GM23248 (cell line): ENCODE results near the gene PNPLA1. TPM values are rescaled to one million over a fixed set of nuclear protein-coding genes. Genes with fewer than 3 reads are reported as not detected.

Source experiments
- DNase-seq: peaks from one replicate; pipeline ENCODE4 v3.0.0-alpha.2; 2015
- H2AFZ ChIP-seq: fragments of 200-600 bp; sonication (generic); 2 replicates; pipeline ENCODE4 v1.6.1; 2016; ENCODE audit warnings: antibody characterized with exemption
- H3F3A ChIP-seq: fragments of 200-600 bp; sonication (generic); 2 replicates; pipeline ENCODE4 v1.6.1; 2016; ENCODE audit warnings: mild to moderate bottlenecking, antibody characterized with exemption, mixed run types; ENCODE audit not compliant: insufficient read depth
- H3K27ac ChIP-seq: fragments of 200-600 bp; sonication (generic); 2 replicates; pipeline ENCODE4 v1.5.1; 2016; ENCODE audit warnings: mild to moderate bottlenecking
- H3K27me3 ChIP-seq: fragments of 200-600 bp; sonication (generic); replicated peaks from 2 replicates; pipeline ENCODE4 v1.6.1; 2016; ENCODE audit warnings: mild to moderate bottlenecking; ENCODE audit not compliant: insufficient read depth
- H3K36me3 ChIP-seq: fragments of 200-600 bp; sonication (generic); 2 replicates; pipeline ENCODE4 v1.6.1; 2016; ENCODE audit warnings: low read depth, mild to moderate bottlenecking
- H3K4me1 ChIP-seq: fragments of 200-600 bp; sonication (generic); 2 replicates; pipeline ENCODE4 v1.6.1; 2016; ENCODE audit warnings: mild to moderate bottlenecking; ENCODE audit not compliant: insufficient read depth
- H3K4me2 ChIP-seq: fragments of 200-600 bp; sonication (generic); one replicate; pipeline ENCODE4 v1.6.1; 2016; ENCODE audit warnings: mild to moderate bottlenecking; ENCODE audit not compliant: unreplicated experiment
- H3K4me3 ChIP-seq: fragments of 200-600 bp; sonication (generic); 2 replicates; pipeline ENCODE4 v1.5.1; 2016; ENCODE audit warnings: mild to moderate bottlenecking
- H3K79me2 ChIP-seq: fragments of 200-600 bp; sonication (generic); 2 replicates; pipeline ENCODE4 v1.6.1; 2016; ENCODE audit warnings: mild to moderate bottlenecking; ENCODE audit not compliant: insufficient read depth
- H3K9ac ChIP-seq: fragments of 200-600 bp; sonication (generic); 2 replicates; pipeline ENCODE4 v1.6.1; 2016; ENCODE audit warnings: mild to moderate bottlenecking
- H3K9me2 ChIP-seq: fragments of 200-600 bp; sonication (generic); 2 replicates; pipeline ENCODE4 v1.6.1; 2016; ENCODE audit warnings: mixed run types, mild to moderate bottlenecking, moderate library complexity; ENCODE audit not compliant: insufficient read depth
- H3K9me3 ChIP-seq: fragments of 200-600 bp; sonication (generic); one replicate; pipeline ENCODE4 v1.6.1; 2017; ENCODE audit warnings: low read depth
- H4K20me1 ChIP-seq: fragments of 200-600 bp; sonication (generic); 2 replicates; pipeline ENCODE4 v1.6.0; 2016; ENCODE audit not compliant: insufficient read depth
- EZH2 ChIP-seq: fragments of 200-600 bp; sonication (generic); IDR thresholded peaks from 2 replicates; pipeline ENCODE4 v1.6.1; 2018; ENCODE audit warnings: antibody characterized with exemption, mild to moderate bottlenecking; ENCODE audit not compliant: insufficient read depth, poor library complexity, severe bottlenecking
- EZH2phosphoT487 ChIP-seq: fragments of 200-600 bp; sonication (generic); IDR thresholded peaks from 2 replicates; pipeline ENCODE4 v1.6.1; 2018; ENCODE audit warnings: antibody characterized with exemption, moderate library complexity, mild to moderate bottlenecking, low read depth; ENCODE audit not compliant: insufficient read depth
- WGBS, 2 experiments: methylation state at CpG; one replicate each; pipeline ENCODE4 v1.1.6; 2015 to 2017; ENCODE audit warnings: low lambda C conversion rate in 2 of 2, low coverage in 1 of 2; ENCODE audit errors: missing lambda C conversion rate in 2 of 2; 5-methylcytosine and 5-hydroxymethylcytosine counted together
- in situ Hi-C: fragments of 300-500 bp; cut with MboI; formaldehyde crosslinking; loops from 2 replicates; pipeline ENCODE4 v1.15.0; 2020
- polyA plus RNA-seq: library from polyadenylated mRNA; unstranded; fragments of >200 nt; fragmentation: Nextera tagmentation; extraction: Ambion mirVana; gene quantifications from 2 replicates; pipeline ENCODE4 v1.2.1, GENCODE V29; 2016
- total RNA-seq: library from RNA; depleted of rRNA; stranded (reverse); fragments of >200 nt; shearing (Covaris generic); gene quantifications from 2 replicates; pipeline ENCODE4 v1.2.3, GENCODE V29; 2014

PNPLA1 gene
- total and polyA plus RNA-seq, 2 experiments from 2014 or later = not detected

DNA sequence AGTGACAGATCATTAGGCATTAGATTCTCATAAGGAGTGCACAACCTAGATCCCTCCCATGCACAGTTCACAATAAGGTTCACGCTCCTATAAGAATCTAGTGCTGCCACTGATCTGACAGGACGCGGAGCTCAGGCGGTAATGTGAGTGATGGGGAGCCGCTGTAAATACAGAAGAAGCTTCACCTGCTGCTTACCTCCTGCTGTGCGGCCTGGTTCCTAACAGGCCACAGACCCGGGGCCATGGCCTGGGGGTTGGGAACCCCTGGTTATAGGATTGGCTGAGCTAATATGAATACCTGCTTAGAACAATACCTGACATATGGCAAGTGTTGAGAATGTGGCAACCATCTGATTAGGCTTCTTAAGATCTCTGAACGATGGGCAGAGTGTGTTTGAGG, 2.4 kb downstream of the PNPLA1 start:
- H3K9me3 ChIP-seq = no peaks in the 10 kb centered on the region
- no peak overlapping the region for H3K27ac ChIP-seq
- H3K9ac ChIP-seq = no peak overlapping the region
- H4K20me1 ChIP-seq = no peaks in the 10 kb centered on the region
- no peak overlapping the region for H2AFZ ChIP-seq
- no peak overlapping the region for H3K4me2 ChIP-seq
- no peaks in the 10 kb centered on the region for H3F3A ChIP-seq
- in situ Hi-C loops = no loop called here
- 68 to 78% methylated on average over 8 of the region's 8 CpGs for WGBS, 2 experiments
- no peak for TF ChIP-seq EZH2phosphoT487
- TF ChIP-seq EZH2 = no peak
- no peak overlapping the region for H3K4me3 ChIP-seq
- no peak for DNase-seq
- H3K36me3 ChIP-seq = no peaks in the 10 kb centered on the region
- peaks cover 33% of the 10 kb centered on the region for H3K27me3 ChIP-seq
- H3K4me1 ChIP-seq = no peaks in the 10 kb centered on the region
- H3K9me2 ChIP-seq = no peaks in the 10 kb centered on the region
- H3K79me2 ChIP-seq = no peaks in the 10 kb centered on the region

GRCh38 chr6:36273067-36273466, 3.2 kb downstream of the PNPLA1 start:
- H3K27me3 ChIP-seq = peaks cover 40% of the 10 kb centered on the region
- no peak overlapping the region for H3K27ac ChIP-seq
- 77 to 78% methylated on average over 5 of the region's 5 CpGs for WGBS, 2 experiments
- TF ChIP-seq EZH2 (no peak), EZH2phosphoT487 (no peak)
- no peak overlapping the region for H3K9ac ChIP-seq
- no peak overlapping the region for H3K4me3 ChIP-seq
- H3K9me2 ChIP-seq = no peaks in the 10 kb centered on the region
- H3F3A ChIP-seq = no peaks in the 10 kb centered on the region
- no peak overlapping the region for H3K4me2 ChIP-seq
- H3K9me3 ChIP-seq = no peaks in the 10 kb centered on the region
- no peaks in the 10 kb centered on the region for H4K20me1 ChIP-seq
- H3K79me2 ChIP-seq = no peaks in the 10 kb centered on the region
- no peaks in the 10 kb centered on the region for H3K4me1 ChIP-seq
- DNase-seq = no peak
- in situ Hi-C loops = no loop called here
- H2AFZ ChIP-seq = no peak overlapping the region
- no peaks in the 10 kb centered on the region for H3K36me3 ChIP-seq

DNA sequence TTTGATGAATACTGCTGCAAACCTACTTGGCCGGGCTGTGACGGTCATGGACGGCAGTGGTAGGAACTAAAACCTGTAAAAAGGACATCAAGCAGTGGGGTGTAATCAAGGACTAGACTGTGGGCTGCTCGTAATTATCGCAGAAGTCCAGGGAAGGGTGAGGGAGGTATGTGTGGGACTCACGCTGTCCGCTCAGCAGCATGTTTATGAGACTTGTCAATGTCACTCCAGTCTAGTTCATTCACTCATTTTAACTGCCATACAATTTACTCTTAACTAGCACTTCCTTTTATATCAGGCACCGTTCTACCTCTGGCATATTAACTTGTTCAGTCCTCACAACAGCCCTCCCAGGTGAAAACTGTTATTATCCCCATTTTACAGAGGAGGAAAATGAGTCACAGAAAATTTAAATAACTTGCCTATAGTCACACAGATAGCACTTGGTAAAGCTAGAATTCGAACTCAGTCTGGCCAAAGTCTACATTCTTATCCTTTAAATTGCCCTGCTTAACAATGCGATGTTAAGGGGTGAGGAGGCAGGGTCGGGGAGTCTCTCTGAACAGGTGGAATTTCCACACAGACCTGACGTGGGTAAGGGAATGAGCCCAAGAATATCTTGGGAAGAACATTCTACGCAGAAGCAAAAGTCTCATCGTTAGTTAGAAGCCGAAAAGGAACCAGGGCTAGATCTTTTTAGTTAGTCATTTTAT, 4.1 kb downstream of the PNPLA1 start:
- Histone ChIP-seq H3K9me3 (no peaks in the 10 kb centered on the region), H3K27me3 (peaks cover 47% of the 10 kb centered on the region), H3K4me2 (no peak overlapping the region), H3K9me2 (no peaks in the 10 kb centered on the region), H3K9ac (no peak overlapping the region), H3K4me3 (no peak overlapping the region), H4K20me1 (no peaks in the 10 kb centered on the region), H2AFZ (no peak overlapping the region), H3F3A (no peaks in the 10 kb centered on the region), H3K27ac (no peak overlapping the region), H3K79me2 (no peaks in the 10 kb centered on the region), H3K4me1 (no peaks in the 10 kb centered on the region), H3K36me3 (no peaks in the 10 kb centered on the region)
- no peak for DNase-seq
- in situ Hi-C loops = no loop called here
- 52 to 53% methylated on average over 15 of the region's 15 CpGs for WGBS, 2 experiments
- TF ChIP-seq EZH2 = no peak
- TF ChIP-seq EZH2phosphoT487 = no peak

DNA sequence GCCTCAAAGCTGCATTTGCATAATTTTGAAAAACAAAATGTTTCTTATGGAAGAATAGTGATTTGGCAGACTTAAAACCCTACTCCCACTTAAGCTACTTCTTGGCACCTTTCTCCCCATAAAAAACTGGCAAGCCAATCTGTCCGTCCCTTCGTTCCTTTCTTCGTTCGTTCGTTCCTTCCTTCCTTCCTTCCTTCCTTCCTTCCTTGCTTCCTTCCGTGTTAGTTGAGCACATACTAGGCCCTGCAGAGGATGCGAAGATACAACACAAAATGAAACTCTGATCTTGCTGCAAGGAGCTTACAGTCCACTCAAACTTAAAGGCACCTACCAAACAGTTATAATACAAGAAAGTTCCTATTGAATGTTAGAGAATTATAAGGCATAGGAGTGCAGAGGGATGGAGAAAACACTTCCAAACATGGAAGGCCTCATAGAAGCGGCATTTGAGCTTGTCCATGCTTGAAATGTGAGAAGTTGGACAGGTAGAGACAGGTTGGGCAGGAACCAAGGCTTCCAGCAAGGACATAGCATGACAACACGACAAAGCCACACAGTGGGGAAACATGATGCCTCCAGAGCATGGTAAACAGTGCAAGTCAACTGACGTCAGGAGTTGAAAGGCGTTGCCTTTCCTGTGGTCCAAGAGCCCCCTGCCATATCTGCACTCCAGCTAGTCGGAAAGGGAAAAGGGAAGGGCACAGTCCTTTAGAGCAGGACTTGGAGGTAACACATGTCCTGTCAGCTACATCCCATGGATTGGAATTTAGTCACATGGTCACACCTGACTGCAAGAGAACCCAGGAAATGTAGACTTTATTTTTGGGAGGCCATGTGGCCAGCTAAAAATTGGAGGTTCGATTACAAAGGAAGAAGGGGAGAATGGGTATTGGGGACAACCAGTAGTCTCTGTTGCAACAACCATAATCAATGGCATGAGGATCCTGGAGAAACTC, 7.0 kb downstream of the PNPLA1 start:
- in situ Hi-C loops = no loop called here

More for the DNA sequence above, 7.0 kb downstream of the PNPLA1 start:
- Histone ChIP-seq H3K4me2 (no peak overlapping the region), H3K4me1 (no peaks in the 10 kb centered on the region), H3K36me3 (no peaks in the 10 kb centered on the region), H3F3A (no peaks in the 10 kb centered on the region), H3K4me3 (no peak overlapping the region), H3K27me3 (peaks cover 64% of the 10 kb centered on the region), H3K79me2 (no peaks in the 10 kb centered on the region), H3K9me2 (no peaks in the 10 kb centered on the region), H3K27ac (no peak overlapping the region), H3K9ac (no peak overlapping the region), H4K20me1 (no peaks in the 10 kb centered on the region), H2AFZ (no peak overlapping the region), H3K9me3 (no peaks in the 10 kb centered on the region)
- 53 to 62% methylated on average over 13 of the region's 13 CpGs for WGBS, 2 experiments
- TF ChIP-seq EZH2phosphoT487 = no peak
- no peak for DNase-seq
